Psoas muscle (tissue), 8 donors: ENCODE data around the gene THADA. TPM values are rescaled to one million over a fixed set of nuclear protein-coding genes. Genes with fewer than 3 reads are reported as not detected.

ENCODE experiments used
- ATAC-seq, 4 donors: fragments of 200-7000 bp; cut with Tn5 transposase; one replicate each; pipeline ENCODE4 v1.9.1; 2020; ENCODE audit warnings: moderate library complexity in 3 of 4, mild to moderate bottlenecking in 2 of 4
- DNase-seq, 2 donors: peaks; one replicate each; pipeline ENCODE4 v3.0.0-alpha.2; 2020
- H3K27ac ChIP-seq: fragments of 200-600 bp; one replicate; pipeline ENCODE4 v1.8.0; 2022
- H3K27me3 ChIP-seq, 3 donors: fragments of 200-600 bp in 1 of 3; one replicate each; pipeline versions ENCODE4 v1.6.1 to v1.8.0; 2013 to 2022; ENCODE audit warnings: low read length in 2 of 3, mild to moderate bottlenecking in 2 of 3, moderate library complexity in 1 of 3; ENCODE audit not compliant: insufficient read depth in 3 of 3
- H3K36me3 ChIP-seq, 2 donors: fragments of 200-600 bp in 1 of 2; one replicate each; pipeline versions ENCODE4 v1.6.1 to v1.8.0; 2013 to 2022; ENCODE audit warnings: low read depth in 1 of 2, mild to moderate bottlenecking in 1 of 2, moderate library complexity in 1 of 2; ENCODE audit not compliant: insufficient read depth in 1 of 2
- H3K4me1 ChIP-seq: fragments of 200-600 bp; one replicate; pipeline ENCODE4 v1.8.0; 2022
- H3K4me3 ChIP-seq: fragments of 200-600 bp; one replicate; pipeline ENCODE4 v1.8.0; 2022; ENCODE audit warnings: mild to moderate bottlenecking
- H3K9me3 ChIP-seq: fragments of 200-600 bp; one replicate; pipeline ENCODE4 v1.8.0; 2022
- WGBS, 3 donors: extraction: QIAGEN DNeasy Blood & Tissue Kit; methylation state at CpG; one replicate each; pipeline versions ENCODE4 v1.1.6 to v1.1.7; 2013; 5-methylcytosine and 5-hydroxymethylcytosine counted together
- intact Hi-C, 2 donors: fragments of 100-400 bp; cut with DNase I; formaldehyde crosslinking; loops; one replicate each; pipeline versions ENCODE4 v1.11.0 to v1.14.2; 2022
- polyA plus RNA-seq, 3 donors: library from polyadenylated mRNA; stranded (reverse); fragments of 200-250 nt; gene quantifications; one replicate each; pipeline ENCODE4 v1.2.3, GENCODE V29; 2013
- total RNA-seq, 4 donors: library from RNA; stranded (reverse); fragmentation: NEBNext Ultra II Directional in 2 of 4; extraction: Animal tissue kit (Norgen Biotek cat#: 25700) in 2 of 4; gene quantifications; one replicate each; pipeline versions ENCODE4 v1.2.1 to v1.2.4, GENCODE V29; 2021 to 2023
- TF ChIP-seq, protein P1 (sequence below): fragments of 200-600 bp; IDR thresholded peaks from one replicate; pipeline ENCODE4 v1.8.0; 2022; ENCODE audit warnings: antibody characterized with exemption
- donor health status: healthy with polysubstance abuse.
- donor health status: DM: no; HTN: no; CAD: no; lungs with moderate emphysema.
- donor health status: Bipolar disorder and iron deficiency.
- donor health status: healthy.
- donor health status: DM: yes; HTN: yes; CAD: no.
- donor health status: DM: no; HTN: no; CAD: no.
- donor health status: DM: no; HTN: no; CAD: no.
- donor health status: DM: yes; HTN: yes; CAD: no.

Gene THADA
- total and polyA plus RNA-seq, 7 donors: 8.1 to 17.4 (median 11.6) TPM

- 95 to 96% (median 95%) methylated on average over 3 of the region's 3 CpGs for WGBS, 3 donors
These were observed 218.5 kb downstream of the THADA start for GRCh38 chr2:43377327-43377726.

DNA sequence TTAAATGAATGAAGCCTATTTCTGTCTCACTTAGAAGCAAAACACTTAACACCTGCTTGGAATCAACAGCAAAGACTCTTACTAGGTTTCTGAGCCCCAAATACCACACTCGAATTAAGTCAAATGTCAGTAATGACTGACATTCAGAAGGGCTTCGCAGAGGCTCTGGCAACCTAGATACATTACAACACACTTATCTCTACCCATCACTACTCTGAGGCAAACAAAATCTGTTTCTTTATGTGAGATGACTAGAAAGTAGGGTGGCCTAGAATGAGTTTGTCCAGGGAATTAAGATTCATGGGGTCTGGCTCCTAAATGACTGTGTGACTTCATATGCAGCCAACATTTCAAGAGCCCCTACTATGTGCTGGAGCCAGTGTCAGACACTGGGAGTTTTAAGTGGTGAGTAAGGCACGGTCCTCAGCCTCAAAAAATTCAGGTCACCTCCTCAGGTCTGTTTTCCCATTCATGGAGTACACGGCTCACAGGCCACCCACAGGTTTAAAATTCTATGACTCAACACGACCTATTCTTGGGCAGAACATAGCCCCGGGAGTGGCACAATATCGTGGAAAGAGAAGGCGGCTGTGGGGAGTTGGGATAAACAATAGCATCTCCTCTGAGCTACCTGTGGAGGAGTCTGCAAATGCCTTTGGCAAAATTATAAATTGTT is 219.2 kb downstream of the THADA start:
- Histone ChIP-seq H3K27me3 (no peaks in the 10 kb centered on the region), H3K27ac (peak overlapping the region; percentile 89), H3K4me3 (no peak overlapping the region), H3K4me1 (peaks cover 34% of the 10 kb centered on the region), H3K9me3 (no peaks in the 10 kb centered on the region), H3K36me3 (no peaks in the 10 kb centered on the region)
- TF ChIP-seq, protein P1, sequence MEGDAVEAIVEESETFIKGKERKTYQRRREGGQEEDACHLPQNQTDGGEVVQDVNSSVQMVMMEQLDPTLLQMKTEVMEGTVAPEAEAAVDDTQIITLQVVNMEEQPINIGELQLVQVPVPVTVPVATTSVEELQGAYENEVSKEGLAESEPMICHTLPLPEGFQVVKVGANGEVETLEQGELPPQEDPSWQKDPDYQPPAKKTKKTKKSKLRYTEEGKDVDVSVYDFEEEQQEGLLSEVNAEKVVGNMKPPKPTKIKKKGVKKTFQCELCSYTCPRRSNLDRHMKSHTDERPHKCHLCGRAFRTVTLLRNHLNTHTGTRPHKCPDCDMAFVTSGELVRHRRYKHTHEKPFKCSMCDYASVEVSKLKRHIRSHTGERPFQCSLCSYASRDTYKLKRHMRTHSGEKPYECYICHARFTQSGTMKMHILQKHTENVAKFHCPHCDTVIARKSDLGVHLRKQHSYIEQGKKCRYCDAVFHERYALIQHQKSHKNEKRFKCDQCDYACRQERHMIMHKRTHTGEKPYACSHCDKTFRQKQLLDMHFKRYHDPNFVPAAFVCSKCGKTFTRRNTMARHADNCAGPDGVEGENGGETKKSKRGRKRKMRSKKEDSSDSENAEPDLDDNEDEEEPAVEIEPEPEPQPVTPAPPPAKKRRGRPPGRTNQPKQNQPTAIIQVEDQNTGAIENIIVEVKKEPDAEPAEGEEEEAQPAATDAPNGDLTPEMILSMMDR: no peak
- ATAC-seq (peak; percentile 81 to 91 (median 89)), DNase-seq (no peak)
- intact Hi-C loops: no loop called here
- WGBS, 3 donors: 33 to 64% (median 36%) methylated on average over 8 of the region's 8 CpGs

More at GRCh38 chr2:43377327-43377726, 218.5 kb downstream of the THADA start:
- intact Hi-C loops: no loop called here
- no peak overlapping the region for H3K4me3 ChIP-seq
- peak overlapping the region; percentile 89 for H3K27ac ChIP-seq
- no peaks in the 10 kb centered on the region for H3K9me3 ChIP-seq
- ATAC-seq (no peak), DNase-seq (no peak)
- H3K27me3 ChIP-seq: no peaks in the 10 kb centered on the region
- H3K4me1 ChIP-seq: peaks cover 34% of the 10 kb centered on the region
- H3K36me3 ChIP-seq: no peaks in the 10 kb centered on the region
- TF ChIP-seq, protein P1: no peak

DNA sequence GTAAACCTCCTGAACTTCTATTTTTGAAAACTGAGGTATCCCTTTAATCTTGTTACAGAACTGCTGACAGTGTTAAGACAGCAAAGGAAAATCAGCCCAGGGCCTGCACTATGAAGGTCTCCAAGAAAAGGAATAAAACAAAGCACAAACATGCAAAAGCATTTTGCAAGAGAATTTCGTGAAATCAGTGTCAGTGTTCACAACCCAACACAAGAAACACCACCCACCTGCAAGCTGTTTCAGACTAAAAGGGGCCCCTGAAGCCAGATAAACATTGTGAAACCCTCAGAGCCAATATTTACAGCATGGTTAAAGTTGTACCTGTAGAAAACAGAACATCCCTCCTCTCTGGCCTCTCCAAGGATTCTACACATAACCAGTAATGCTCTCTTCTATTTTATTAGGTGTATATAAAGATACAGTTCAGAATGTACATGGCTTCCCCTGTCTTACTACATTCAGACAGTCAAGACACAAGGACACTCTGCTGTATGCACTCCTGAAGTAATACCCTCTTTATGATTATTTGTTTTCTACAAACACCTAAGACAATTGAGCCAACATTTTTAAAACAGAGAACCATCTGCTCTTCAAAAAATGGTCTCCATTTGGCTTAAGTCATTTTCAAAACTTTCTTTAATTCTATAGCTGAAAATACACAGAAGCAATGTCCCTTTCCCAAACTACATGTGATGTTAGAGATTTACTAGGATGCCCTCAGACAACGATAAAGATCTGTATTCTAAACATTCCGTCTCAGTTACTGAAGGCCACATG is 219.9 kb downstream of the THADA start:
- Histone ChIP-seq H3K27ac (peak overlapping the region; percentile 89), H3K27me3 (no peaks in the 10 kb centered on the region), H3K4me1 (peaks cover 37% of the 10 kb centered on the region), H3K36me3 (no peaks in the 10 kb centered on the region), H3K4me3 (no peak overlapping the region), H3K9me3 (no peaks in the 10 kb centered on the region)
- intact Hi-C loops: no loop called here
- ATAC-seq: peak in 3 of 4 donors; percentile 56 to 83 (median 77)
- TF ChIP-seq, protein P1: no peak
- DNase-seq: no peak
- 21 to 49% (median 30%) methylated on average over 3 of the region's 3 CpGs for WGBS, 3 donors

DNA sequence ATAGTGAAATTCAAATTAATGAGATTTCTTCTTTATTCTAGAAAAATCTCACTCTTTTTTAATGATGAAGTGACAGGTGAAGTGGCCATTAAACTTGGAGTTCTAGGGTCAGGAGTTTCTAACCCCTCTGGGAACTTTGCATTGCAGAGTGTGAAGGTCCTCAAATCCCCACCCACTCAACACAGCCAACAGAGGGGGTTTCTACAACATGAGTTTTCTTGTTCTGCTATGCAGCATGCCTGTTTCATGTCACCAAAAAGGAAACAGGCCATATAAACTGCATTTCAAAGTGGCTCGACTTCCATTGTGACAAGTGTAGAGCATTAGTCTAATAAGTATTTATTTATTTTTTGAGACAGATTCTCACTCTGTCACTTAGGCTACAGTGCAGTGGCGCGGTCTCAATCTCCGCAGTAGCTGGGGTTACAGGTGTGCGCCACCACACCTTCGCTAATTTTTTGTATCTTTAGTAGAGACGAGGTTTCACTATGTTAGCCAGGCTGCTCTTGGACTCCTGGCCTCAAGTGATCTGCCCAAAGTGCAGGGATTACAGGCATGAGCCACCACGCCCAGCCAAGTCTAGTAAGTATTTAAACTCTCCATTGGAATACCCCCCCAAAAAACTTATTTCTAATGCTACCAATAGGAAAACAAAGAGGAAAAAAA is 223.3 kb downstream of the THADA start:
- 94 to 97% (median 95%) methylated on average over 8 of the region's 8 CpGs for WGBS, 3 donors
- Histone ChIP-seq H3K4me3 (no peak overlapping the region), H3K4me1 (peaks cover 47% of the 10 kb centered on the region), H3K36me3 (no peaks in the 10 kb centered on the region), H3K9me3 (no peaks in the 10 kb centered on the region), H3K27me3 (no peaks in the 10 kb centered on the region), H3K27ac (no peak overlapping the region)
- DNase-seq: no peak
- TF ChIP-seq, protein P1: no peak
- no peak for ATAC-seq
- intact Hi-C loops: no loop called here
